T-helper 1 cell (primary cell): ENCODE measurements around the gene KCNJ14.
A peak's percentile ranks its signal among the peaks of the same experiment; 100 is the strongest.

ENCODE experiments used
- DNase-seq, 5 donors: peaks; one replicate each; pipeline ENCODE4 v3.0.0-alpha.2; 2012 to 2020

KCNJ14 gene

DNA sequence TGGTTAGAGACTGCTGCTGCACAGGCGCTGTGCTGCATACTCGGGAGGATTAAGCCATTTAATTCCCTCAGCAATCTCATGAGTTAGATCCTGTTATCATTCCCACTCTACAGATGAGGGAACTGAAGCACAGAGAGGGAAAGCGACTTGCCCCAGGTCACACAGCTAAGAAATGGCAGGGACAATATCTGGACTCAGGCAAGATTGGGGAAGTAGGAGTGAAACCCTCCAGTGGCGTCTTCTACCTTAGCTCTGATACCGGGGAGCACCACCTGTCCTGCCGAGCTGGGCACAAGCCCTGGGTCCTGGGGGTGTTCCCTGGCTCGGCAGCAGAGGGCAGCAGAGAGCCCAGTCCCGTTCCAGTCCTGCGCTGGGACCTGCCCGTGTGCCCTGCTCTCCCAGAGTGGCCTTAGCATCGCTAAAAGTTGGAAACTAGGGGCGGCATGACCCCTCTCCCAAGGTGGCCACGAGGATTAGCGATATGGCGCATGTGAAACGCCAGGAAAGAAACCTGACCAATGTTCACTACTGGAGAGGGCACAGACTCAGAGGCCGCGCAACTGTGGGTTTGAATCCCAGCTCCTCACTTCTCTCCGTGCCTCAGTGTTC is 34.3 kb downstream of the KCNJ14 start:
- peak; percentile 46 to 75 (median 68) for DNase-seq

DNA sequence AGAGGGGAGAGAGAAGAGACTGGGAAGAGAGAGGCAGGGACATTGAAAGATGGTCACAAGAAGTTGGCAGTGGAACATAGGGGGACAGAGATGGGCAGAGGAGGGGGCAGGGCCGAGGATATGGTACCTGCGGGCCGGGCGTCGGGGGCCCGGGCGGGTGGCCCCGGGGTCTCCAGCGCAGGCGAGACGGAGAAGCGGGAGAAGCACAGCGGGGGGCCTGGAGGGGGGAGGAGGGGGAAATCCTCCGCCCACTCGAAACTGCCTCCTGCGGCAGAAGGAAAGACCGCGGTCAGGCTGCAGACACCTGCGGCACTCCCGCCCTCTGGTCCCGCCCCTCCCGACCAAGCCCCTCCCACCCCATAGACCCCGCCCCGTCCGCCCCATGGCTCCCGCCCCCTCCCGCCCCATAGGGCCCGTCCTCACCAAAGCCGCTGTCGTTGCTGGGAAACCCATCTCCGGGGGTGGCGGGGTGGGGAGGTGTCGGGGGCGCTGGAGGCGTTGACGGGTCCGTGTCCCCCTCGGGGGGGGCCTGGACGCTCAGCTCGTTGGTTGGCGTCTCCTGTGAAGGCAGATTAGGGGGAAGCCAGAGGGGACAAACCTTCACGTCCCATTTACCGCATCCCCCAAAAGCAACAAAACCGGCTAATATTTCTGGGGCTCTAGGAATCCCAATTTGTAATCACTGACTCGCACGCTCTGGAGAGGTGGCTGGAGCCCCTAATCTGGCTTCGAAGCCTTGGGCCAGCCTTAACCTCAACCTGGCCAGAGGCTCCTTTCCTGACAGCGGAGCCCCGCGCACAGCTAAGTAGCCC is 35.8 kb downstream of the KCNJ14 start:
- DNase-seq: peak; percentile 36 to 61 (median 50)

DNA sequence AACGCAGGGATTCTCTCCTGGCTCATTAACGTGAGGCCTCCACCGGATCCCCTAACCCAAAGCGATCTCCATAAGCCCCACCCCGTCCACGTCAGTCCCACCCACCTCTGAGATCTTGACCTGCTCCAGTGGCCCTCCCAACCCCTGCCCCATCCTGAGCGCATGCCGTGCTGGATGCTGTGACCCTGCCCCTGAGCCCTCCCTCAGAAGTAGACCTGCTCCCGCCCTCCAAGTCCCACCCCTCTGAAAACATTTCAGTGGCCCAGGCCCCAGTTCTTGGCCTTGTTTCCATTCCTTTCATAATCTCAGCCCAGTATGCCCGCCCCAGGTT is 36.4 kb downstream of the KCNJ14 start:
- no peak for DNase-seq

DNA sequence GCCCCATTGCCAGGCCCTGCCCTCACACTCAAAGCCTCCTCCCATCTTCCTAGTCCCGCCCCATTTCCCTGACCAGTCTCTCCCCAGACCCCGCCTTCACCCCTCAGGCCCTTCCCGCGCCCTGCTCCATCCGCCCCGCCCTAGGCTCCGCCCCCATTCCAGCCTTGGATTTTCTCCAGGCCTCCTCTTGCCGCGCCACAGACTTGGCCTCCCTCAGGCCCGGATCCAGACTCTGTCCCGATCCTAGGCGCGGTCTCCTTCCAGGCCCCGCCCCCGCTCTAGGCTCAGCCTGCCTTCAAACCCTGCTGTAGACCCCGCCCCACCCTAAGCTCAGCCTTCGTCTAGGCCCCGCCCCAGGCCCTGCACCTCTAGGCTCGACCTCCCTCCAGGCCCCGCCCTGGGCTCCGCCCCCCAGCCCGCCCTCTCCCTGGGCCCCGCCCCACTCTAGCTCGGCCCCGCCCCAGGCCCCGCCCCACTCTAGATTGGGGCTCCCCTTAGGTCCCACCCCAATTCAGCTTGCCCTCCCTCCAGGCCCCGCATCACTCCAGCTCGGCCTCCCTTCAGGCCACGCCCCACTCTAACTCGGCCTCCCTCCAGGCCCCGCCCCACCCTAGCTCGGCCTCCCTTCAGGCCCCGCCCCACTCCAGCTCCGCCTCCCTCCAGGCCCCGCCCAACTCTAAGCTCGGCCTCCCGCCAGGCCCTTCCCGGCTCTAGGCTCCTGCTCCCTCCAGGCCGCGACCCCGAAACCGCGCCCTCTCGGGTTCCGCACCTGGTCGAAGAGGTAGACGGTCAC is 37.7 kb downstream of the KCNJ14 start:
- DNase-seq: peak; percentile 65 to 85 (median 80)

DNA sequence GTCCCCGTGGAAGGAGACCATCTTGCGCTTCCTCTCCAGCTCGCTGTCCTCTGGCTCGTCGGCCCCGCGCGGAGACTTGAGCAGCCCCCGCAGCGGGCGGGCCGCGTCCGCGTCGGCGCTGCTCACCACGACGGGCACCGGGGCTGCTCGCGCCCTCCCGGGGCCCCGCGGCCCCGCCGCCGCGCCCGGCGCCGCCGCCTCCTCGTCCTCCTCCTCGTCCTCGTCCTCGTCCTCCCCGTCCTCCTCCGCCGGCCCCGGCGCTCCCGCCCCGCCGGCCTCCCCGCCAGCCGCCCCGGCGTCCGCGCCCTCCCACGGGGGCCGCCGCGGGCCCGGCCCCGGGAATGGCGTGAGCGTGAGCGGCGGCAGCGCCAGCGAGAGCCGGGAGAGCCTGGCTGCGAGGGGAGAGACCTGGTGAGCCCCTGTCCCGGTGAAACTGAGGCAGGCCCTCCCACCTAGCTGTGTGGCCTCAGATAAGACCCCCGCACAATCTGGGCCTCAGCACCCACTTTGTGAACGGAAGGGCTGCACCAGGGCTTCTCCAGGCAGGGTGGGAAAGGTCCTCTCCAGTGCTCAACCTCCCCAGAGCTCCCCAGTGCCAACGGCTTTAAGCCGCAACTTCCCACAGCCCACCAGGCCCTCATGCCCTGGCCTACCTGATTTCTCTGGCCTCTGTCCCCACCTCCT is 38.5 kb downstream of the KCNJ14 start:
- DNase-seq: no peak

DNA sequence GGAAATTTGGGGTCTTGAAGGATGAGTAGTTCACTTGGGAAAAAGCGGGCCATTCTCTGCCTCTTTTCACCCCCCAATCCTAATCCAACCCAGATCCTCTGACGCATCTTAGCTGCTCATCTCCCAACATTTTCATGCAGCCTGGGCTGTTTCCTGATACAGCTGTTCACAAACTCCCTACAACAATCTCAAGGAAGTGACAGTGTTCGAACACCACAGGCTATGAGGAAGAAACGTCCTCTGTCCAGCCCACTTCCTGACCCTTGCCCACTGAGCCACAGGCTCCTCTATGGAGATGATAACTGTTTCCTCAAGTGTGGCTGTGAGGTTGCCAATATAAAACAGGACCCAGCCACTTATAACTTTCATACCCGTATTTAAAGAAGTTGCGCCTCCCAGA is 40.0 kb downstream of the KCNJ14 start:
- DNase-seq: no peak

DNA sequence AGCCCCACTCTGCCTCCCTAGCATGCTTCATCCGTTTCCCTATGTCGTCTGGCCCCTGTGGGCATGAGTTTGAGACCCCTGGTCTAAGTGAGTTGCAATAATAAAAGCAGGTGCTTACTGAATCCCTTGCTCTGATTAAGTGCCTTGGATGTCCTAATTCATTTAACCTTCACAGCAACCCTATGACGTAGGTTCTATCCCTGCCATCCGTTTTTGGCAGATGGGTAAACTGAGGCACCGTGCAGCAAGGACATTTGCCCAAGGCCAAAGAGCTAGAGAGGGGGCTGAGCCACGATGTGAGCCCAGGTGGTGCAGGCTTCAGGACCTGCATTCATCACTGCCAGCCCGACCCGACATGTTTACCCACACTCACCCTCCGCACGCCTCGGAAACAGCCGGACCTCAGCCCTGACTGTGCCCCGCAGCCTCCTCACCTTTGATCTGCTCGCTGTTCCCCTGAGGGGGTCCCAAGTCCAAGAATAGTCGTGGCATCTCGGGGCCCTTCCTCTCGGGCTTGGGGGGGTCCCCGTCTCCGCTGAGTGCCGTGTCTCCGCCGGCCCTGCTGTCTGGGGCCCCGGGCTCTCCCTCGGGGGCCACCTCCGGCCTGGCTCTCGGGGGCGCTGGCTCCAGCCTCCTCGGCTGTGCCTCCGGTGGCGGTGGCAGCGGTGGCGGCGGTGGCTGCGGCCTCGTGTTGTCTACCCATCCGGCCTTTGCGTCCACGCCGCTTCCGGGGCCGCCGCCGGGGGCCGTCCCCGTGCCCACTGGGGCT is 41.8 kb downstream of the KCNJ14 start:
- no peak for DNase-seq

DNA sequence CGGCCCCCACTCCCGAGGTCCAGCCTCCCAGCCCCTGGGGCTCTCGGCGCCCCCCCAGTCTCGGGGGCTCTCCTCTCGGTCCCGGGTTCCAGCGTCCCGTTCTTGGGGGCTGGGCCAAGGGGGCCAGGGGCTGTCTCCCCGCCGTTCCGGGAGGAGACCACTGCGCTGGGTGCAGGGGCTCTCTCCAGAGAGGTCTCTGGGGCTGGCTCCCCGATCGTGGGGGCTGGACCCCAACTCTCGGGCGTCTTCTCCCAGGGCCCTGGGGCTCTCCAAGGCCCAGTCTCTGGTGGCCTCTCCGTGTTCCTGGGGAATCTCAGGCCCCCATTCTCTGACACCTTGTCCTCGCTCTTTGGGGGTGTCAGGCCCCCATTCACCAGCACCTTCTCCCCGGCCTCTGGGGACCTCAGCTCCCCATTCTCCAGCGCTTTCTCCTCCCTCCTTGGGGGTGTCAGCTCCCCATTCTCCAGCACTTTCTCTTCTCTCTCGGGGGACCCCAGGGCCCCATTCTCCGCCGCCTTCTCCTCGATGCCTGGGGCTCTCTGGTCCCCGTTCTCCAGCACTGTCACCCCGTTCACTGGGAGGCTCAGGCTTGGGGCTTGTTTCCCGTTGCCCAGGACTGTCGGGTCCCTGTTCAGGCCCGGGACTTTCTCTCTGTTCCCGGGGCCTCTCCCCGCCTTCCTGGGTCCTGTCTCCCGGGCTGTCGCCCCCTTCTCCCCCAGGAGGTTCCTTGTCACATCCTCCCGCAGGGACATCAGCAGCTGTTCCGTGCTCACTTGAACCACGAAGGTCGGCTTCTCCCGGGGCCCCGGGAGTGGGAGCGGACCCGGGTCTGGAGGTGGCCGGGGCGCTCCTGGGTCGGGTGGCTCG is 42.6 kb downstream of the KCNJ14 start:
- no peak for DNase-seq

DNA sequence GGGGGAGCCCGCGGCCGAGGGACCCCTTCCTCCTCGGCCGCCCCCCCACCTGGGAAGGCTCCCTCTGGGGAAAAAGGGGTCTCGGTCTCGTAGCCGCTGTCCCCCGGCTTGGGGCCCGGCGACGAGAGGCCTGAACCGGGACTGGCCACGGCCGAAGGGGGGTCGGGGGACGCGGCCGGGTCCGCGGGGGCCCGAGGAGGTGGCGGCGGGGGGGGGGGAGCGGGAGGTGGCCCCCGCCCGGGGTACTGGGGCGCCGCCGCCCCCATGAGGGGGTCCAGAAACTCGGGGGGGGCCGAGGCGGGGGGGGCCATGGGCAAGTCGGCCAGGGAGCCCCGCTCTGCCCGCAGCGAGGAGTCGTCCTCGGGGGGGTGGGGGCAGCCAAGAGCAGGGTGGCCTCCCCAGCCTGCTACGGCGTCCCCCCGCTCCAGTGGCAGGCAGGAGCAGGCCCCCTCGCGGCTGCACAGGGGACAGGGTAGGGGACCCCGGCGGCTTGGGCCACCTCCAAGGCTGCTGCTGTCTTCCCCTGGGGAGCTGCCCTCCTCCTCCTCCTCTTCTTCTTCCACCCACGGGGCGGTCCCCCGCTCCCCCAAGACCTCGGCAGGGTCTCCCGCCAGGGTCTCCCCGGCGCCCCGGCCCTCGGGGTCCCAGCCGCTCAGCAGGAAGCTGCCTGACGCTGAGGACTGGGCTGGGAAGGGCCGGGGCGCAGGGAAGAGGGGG is 43.4 kb downstream of the KCNJ14 start:
- no peak for DNase-seq

DNA sequence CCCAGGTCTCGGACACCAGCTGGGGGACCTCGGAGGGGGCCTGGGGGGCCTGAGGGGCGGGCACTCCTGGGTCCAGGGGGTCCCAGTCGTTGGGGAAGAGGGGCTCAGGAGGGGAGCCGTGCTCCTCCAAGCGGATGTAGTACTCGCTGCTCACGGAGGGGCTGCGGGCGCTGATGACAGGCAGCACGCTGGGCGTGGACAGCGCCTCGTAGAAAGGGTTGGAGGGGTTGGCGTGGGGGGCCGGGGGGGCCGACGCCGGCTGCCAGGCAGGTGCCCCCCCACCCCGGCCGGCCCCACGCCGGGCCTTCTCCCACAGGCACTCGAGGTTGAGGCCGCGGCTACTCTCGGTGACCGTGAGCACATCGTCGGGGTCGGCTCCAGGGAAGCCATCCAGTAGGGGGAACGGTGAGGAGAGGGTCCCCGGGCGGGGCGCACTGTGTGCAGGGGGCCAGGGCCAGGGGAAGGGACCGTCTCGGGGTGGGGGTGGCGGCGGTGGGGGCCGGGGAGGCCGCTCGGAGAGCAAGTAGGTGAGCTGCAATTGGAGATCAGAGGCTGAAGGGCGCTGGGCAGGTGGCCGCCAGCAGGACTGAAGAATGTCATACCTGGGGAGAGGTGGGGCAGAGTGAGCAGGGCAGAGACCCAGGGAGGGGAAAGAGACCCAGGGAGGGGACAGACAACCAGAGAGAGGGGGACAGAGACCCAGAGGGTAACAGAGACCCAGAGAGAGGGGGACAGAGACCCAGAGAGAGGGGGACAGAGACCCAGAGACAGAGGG is 44.1 kb downstream of the KCNJ14 start:
- no peak for DNase-seq

DNA sequence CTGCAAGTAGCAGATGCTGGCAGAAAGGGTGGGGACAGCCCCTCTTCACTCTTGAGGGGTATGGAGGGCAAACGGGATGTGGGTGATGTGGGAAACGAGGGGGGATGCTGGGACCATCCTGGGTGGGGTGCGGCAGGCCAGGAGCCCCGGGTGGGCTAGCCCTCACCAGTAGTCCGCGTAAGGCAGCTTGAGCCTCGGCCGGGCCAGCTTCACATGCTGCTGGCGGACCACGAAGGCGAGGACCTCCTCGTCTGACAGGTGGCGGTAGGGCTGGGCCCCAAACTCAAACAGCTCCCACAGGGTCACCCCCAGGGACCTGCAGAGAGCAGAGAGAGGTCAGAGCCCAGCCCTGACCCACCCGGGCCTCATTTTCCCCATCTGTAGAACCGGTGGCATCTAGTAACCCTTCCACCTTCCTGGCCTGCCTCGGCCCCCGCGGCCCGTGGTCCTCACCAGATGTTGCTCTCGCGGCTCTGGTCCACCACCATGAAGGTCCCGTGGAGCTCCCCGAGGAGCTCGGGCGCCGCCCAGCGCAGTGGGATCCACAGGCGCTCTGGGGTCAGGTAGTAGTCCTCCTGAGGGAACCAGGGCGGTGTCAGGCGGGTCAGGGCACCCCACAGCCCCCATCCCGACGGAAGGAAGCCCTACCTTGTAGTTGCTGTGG is 45.6 kb downstream of the KCNJ14 start:
- no peak for DNase-seq

DNA sequence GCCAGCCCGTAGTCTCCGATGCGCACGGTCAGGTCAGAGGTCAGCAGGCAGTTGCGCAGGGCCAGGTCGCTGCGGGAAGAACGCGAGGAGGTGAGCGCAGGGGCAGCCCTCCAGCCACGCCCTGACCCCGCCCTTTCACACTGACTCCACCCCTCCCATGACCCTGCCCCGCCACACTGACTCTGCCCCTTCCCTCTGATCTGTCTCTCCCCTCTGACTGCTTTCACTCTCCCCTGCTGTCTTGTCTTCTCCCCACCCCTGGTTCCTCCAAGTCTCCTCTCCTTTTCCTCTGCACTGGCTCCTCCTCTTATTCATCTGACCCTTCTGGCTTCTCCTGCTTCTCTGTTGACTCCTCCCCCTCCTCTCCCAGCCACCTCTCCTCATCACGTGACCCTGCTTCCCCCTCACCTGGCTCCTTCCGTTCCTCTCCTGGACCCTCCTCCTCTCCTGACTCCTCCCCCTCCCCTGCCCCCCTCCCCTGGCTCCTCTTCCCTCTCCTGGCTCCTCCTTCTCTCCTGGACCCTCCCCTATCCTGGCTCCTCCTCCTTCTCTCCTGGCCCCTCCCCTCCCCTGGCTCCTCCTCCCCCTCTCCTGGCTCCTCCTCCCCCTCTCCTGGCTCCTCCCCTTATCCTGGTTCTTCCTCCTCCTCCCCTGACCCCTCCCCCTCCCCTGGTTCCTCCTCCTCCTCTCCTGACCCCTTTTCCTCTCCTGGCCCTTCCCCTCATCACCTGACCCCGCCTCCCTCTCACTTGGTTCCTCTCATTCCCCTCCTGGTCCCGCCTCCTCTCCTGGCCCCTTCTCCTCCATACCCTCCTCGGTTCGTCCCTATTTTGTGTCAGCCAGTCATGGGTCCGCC is 46.3 kb downstream of the KCNJ14 start:
- DNase-seq: peak in 4 of 5 donors; percentile 55 to 79 (median 74)

DNA sequence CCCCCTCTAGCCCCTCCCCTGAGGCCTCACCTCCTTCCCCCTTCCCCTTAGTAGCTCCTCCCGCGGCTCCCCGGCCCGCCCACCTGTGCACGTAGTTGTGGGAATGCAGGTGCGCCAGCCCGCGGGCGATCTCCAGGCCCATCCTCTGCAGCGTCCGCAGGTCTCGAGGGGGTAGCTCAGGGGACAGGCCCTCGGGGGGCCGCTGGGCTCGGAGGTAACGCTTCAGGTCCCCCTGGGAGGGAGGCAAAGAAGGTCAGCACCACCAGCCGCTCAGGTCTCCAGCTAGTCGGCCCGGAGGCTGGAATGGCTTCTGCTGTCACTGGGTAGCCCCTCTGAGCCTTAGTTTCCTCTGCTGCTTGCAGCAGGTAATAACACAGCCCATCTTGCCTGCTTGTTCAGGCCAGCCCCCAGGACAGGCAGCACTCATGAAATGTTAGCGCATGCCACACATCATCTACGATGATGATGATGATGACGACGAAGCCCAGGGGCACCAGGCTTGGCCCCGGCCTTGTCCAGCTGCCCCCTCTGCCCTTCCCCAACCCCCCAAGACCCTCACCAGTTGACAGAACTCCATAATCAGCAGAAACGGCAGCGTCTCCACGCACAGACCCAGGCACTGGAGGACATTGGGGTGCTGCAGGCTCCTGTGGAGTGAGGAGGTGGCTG is 47.1 kb downstream of the KCNJ14 start:
- DNase-seq: peak in 2 of 5 donors; percentile 60 to 73

DNA sequence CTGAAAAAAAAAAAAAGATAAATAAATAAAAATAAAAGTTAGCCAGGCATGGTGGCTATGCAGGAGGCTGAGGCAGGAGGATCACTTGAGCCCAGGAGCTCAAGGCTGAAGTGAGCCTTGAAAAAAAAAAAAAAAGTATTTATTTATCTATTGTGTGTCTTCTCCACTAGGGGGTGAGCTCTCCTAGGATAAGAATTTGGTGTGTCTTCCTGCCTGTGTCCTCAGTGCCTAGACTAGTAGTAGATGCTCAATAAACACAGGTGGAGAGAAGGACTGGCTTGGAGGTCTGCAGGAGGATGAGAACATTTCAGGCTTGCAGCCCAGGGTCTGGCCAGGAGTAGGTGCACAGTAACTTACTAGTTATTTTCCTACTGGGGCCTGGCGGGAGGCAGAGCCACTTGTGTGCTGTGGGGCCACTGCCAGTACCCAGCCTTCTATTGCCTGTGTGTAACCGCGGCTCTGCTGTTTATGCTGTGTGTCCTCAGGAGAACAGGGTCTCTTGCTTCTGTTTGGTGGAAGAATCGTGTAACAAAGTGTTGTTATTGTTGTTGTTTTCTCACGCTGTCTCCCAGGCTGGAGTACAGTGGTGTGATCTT is 50.9 kb downstream of the KCNJ14 start:
- peak in 1 of 5 donors; percentile 57 for DNase-seq

DNA sequence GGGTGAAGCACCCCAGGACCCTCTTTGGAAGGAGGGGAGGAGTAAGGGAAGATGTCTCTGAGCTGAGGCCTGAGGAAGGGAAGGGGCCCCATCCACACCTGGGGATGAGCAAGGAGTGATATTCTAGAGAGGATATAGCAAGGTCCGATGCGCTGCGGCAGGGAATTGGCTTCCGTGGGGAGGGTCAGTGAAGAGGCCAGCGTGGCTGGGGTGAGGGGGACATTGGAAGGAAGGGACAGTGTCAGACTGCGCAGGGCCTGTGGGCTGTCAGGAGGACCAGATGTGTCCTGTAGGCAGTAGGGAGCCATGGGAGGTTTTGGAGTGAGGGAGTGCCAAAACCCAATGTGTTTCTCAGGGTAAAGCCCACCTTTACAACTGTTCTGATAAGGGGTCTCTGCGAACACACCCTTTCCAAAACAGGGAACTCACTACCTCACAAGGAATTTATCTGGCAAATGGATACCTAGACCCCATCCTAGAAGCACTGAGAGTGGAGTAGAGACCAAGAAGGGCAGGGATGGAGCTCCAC is 52.6 kb downstream of the KCNJ14 start:
- DNase-seq: no peak

DNA sequence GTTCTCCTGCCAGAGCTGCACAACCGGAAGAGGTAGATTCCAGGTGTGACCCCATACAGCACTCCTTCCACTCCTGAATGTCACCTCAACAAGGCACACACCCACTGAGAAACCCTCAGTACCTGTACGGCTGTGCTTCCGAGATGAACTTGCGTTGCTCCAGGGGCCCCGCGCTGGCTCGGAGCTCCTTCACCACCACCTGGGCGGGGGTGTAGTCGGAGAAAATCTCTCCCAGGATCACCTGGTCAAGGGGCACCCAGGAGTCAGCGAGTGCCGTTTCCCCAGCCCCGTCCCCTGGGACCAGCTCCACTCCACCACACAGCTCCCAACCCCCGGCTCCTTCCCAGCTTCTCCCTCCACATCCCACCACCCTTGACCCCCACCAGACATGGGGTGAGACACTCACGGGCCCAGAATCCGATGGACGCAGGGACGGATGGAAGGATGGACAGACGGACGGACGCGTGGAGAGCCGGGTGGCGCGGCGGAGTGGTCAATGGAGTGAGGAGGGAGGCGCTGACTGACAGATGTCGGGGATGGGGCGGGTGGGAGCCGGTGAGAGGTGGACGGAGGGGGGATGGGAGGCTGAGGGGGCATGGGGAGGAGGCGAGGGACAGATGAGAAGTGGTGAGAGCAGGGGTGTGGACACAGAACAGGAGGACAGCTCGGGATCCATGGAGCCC is 53.5 kb downstream of the KCNJ14 start:
- no peak for DNase-seq
